ENCODE measurements around the gene TNFRSF1A.
A peak's percentile ranks its signal among the peaks of the same experiment; 100 is the strongest.
"Not testable (repeated sequence)": the region's sequence is repeated elsewhere in the genome, so short reads cannot be mapped to it uniquely, and the experiment has no call there.

The TNFRSF1A gene

DNA sequence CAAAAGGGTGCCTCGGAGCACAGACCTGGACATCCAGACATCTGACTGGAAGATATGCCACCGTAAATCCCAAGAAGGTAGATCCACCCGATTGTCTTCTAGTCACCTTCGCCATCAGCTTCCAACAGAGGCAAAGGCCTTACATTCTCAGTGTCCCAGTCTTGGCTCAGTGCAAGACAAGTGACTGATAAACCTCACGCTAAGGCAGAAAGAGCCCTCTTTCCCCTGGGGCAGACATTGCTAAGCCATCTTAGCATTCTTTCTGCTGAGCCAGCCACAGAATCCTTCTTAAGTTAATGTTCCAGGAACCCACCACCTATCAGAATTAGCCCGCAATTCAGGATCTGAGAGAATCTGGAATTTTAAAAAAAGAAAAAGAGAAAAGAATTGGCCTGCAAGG, 35.7 kb downstream of the TNFRSF1A start:
- DNase-seq (ENCODE audit: low read depth in 3 of 3): no peak

DNA sequence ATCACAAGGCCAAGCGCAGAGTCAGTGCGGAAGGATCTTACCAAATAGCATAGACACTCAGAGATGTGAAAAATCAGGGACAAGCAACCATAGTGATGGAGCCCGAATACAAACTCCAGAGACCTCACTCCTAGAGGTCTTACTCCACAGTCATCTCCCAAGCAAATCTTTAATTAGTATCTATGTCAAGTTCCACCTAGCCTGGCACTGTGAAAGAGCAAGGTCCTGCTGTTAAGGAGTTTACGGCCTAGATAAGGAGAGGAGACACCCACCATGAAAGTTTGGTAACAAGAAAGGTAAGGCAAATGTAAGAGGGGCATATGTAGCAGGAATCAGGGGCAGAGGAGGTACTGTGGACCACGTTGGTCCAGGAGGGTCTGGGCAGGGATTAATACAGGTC, 38.8 kb downstream of the TNFRSF1A start:
- no peak for DNase-seq (ENCODE audit: low read depth in 3 of 3)

DNA sequence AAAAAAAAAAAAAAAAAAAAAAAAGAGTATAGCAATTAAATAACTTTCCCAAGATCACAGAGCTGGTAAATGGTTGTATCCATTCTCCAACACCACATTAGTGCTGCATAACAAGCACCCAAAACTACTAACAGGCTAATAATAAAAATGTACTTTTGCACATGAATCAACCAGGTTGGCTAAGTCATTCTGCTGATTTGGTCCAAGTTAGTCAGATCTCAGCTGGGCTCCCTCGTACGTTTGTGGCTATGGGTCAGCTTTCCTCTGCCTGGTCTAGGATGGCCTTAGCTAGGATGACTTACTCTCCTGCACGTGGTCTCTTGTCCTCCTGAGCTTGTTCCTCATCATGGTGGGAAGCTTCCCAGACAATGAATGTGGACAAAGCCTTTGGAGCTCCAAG, 39.3 kb downstream of the TNFRSF1A start:
- DNase-seq (ENCODE audit: low read depth in 3 of 3): no peak

DNA sequence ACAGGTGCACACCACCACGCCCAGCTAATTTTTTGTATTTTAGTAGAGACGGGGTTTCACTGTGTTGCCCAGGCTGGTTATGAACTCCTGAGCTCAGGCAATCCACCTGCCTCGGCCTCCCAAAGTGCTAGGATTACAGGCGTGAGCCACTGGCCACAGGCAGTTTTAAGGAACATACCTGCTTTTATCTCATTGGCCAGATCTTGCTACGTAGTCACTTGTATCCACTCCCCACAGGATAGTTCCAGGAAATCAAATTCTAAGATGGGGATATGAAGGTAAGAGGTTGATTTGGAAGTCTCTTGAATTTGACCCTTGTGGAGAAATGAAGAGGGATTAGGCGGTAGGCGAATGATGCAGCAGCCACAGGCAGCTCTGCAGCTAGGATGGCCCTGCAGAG, 40.2 kb downstream of the TNFRSF1A start:
- DNase-seq (ENCODE audit: low read depth in 3 of 3): no peak

DNA sequence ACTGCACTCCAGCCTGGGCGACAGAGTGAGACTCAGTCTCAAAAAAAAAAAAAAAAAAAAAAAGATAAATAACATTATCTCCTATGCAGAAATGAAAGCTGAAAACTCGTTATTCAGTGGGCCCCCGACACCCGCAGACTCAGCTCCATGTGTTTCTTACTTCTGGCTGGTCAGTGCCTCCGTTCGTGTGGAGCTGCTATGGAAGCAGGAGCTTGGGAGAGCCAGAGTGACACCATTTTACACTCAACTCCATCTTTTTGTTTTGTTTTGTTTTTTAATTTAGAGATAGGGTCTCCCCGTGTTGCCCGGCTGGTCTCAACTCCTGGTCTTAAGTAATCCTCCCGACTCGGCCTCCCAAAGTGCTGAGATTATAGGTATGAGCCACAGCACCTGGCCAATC, 44.7 kb downstream of the TNFRSF1A start:
- no peak for DNase-seq (ENCODE audit: low read depth in 3 of 3)

DNA sequence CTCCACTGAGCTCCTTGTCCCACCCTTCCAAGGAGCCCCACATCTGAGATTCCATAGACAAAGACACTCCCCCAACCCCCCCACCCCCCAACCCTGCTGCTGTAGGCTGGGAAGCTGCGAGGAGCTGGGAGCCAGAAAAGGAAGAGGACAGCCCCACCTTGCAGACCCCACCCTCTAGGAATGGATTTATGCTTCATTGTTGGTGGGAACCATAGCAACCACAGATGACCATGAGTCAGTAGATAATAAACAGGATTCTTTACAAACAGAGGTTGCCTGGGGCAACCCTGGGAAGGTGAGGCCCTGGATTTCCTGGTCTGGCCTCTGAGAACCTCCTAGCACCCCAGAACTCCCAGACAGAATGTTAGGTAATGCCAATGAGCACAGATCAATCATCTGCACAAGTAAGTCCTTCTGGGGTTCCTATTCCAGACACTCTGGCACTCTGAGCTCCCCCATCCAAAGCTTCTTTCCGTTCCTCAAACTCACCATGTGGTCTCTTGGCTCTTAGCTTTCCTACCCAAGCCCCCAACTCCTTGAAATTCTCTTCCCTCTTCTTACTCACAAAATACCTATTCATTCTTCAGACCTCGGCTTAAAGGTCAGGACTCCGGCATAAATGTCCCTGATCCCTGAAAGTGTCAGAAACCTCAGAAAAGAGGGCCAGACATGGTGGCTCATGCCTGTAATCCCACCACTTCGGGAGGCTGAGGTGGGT, 46.6 kb downstream of the TNFRSF1A start:
- DNase-seq (ENCODE audit: low read depth in 3 of 3): no peak

DNA sequence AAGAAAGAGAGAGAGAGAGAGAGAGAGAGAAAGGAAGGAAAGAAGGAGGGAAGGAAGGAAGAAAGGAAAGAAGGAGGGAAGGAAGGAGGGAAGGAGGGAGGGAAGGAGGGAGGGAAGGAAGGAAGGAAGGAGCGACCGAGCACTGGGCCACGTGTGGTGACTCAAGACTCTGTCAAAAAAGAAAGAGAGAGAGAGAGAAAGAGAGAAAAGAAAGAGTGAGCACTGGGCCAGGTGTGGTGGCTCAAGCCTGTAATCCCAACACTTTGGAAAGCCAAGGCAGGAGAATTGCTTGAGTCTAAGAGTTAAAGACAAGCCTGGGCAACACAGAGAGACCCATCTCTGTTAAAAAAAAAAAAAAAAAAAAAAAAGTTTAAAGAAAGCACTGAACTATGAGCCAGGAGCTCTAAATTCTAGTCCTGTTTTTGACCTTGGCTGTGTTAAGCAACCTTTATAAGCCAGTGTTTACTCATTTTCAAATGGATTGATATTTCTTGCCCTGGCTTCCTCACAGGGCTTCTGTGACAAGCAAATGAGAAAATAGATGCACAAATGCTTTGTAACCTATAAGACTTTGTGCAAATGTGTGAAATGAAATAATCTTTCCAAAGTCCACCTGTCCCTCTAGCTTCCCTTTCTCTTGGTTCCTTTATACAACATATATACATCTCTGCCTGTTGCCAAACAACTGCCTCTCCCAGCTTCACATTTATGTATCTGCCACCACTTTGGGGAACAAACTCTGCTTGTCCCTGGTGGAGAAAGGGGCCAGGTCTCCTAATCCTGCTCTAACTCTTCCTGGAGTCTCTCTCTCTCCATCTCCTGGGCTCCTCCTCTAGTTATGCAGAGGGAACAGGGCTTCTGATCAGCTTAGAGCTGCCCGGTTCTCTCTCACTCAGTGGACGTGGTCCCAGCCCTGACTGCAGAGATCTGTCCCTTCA, 47.5 kb downstream of the TNFRSF1A start:
- no peak for DNase-seq (ENCODE audit: low read depth in 3 of 3)

DNA sequence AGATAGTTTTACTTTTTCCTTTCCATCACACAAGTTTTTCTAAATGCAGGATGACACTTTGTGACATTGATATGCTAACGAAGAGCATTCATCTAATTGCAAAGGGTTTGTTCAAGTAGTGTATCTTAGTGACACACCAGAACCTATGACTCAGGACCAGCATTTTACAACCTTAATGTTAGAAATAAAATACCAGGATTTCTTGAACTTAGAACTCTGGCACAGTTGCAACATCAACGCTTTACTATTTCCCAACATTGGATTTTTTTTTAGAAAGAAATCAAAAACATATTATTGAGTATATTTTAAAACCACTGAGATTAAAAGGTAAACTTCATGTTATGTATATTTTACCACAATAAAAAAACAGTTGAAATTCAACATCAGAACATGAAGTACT, 49.3 kb downstream of the TNFRSF1A start:
- no peak for DNase-seq (ENCODE audit: low read depth in 3 of 3)

DNA sequence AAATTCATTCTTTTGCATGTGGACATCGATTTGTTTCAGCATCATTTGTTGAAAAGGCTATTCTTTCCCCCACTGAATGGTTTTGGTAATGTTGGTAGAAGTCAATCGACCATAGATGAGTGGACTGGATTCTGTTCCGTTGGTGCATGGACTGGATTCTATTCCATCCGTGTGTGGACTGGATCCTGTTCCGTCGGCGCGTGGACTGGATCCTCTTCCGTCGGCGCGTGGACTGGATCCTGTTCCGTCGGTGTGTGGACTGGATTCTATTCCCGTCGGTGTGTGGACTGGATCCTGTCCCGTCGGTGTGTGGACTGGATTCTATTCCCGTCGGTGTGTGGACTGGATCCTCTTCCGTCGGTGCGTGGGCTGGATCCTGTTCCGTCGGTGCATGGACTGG, 52.0 kb downstream of the TNFRSF1A start:
- DNase-seq (ENCODE audit: low read depth in 3 of 3): not testable (repeated sequence)

DNA sequence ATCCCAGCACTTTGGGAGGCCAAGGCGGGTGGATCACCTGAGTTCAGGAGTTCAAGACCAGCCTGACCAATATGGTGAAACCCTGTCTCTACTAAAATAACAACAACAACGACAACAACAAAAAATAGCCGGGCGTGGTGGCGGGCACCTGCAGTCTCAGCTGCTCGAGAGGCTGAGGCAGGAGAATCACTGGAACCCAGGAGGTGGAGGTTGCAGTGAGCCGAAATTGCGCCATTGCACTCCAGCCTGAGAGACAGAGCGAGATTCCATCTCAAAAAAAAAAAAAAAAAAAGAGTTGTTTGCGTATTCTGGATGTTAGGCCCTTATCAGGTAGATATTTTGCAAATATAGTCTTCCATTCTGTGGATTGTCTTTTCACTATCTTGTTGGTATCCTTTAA, 52.8 kb downstream of the TNFRSF1A start:
- not testable (repeated sequence) for DNase-seq (ENCODE audit: low read depth in 3 of 3)

DNA sequence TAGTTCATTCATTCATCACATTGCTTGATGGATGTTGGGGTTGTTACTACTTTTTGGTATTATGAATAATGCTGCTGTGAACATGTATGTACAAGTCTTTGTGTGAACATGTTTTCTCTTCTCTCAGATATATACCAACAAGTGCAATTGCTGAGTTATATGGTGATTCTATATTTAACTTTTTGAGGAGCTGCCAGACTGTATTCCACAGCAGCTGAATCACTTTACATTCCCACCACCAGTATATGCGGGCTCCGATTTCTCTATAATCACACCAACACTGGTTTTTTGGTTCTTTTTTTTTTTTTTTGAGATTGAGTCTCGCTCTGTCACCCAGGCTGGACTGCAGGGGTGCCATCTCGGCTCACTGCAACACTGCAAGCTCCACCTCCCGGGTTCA, 53.6 kb downstream of the TNFRSF1A start:
- DNase-seq (ENCODE audit: low read depth in 3 of 3): no peak

DNA sequence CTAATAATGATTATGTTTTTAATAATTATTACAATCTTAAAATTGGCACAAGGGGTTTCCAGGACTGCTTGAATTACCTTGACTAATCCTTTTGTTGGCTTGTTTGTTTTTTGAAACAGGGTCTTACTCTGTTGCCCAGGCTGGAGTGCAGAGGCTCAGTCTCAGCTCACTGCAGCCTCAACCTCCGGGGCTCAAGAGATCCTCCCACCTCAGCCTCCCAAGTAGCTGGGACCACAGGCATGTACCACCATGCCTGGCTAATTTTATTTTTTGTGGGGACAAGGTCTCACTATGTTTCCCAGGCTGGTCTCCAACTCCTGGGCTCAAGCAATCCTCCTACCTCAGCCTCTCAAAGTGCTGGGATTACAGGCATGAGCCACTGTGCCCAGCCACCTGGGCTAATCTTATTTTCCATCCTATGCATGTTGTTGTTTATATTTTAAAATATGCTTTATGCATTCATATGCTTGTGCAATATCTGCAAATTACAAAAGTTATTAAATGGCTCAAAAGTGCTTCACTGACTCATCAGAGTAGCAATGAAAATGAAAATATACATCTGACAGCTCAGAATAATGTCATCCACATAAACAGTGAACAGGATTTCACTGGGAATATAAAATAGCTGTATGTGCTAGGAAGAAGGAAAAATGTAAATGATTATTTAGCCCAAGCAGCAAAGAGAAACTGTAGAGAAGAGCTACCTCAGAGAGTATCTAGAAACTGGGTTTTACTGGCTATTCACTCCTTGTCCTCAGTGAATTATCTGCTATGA, 56.2 kb downstream of the TNFRSF1A start:
- DNase-seq (ENCODE audit: low read depth in 3 of 3): no peak

DNA sequence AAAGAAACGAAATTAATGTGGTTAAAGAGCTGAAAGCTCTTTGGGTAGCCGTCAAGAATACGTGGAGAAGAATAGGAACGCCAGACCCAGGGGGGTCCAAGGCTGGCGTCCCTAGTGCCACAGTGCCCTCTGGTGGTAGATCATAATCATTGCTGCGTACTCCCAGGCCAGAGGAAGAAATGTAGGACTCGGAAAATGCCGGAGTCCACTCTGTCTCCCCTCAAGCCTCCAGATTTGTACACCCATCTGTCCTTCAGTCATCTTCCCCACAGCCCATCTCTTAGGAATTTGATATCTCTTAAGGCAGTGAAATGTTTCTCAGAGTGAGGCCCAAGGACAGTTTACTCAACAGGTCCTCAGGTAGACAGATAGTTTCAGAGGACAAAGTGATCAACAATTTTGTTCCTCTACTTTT, 56.8 kb downstream of the TNFRSF1A start:
- DNase-seq (ENCODE audit: low read depth in 3 of 3): peak; percentile 20 to 48 (median 44)

DNA sequence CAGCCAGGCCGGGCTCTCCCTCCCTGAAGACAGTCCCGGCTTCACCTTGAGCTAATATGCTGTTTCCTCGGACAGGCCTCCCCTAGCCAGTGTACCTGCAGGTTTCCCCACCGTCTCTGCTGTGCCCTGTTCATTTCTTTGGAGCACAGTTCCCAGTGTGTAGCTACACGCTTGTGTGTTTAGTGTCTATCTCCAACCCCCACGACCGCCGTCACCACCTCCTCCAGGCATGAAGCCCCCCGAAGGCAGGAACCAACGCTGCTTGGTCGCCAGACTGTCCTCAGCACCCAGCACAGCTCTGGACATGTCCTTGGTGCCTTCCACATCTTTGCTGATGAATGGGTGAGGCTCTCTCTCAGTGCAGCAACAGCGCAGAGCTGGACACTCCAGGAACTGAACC, 57.6 kb downstream of the TNFRSF1A start:
- no peak for DNase-seq (ENCODE audit: low read depth in 3 of 3)

DNA sequence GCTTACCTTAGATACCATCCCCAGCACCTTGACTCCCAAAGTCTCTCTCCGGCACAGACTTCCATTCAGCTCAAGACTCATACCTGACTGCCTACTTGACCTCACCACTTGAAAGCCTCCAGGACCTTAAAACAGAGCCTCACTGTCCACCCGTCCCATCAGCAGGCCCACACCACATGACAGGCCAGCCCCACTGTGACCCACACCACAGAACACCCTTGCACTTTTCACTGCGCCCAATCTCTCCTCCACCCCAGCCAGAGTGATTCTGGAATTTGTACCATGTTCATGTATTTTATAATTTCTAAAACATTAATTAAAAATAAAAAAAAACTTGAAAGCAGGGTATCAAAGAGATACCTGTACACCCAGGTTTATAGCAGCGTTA, 59.4 kb downstream of the TNFRSF1A start:
- no peak for DNase-seq (ENCODE audit: low read depth in 3 of 3)

DNA sequence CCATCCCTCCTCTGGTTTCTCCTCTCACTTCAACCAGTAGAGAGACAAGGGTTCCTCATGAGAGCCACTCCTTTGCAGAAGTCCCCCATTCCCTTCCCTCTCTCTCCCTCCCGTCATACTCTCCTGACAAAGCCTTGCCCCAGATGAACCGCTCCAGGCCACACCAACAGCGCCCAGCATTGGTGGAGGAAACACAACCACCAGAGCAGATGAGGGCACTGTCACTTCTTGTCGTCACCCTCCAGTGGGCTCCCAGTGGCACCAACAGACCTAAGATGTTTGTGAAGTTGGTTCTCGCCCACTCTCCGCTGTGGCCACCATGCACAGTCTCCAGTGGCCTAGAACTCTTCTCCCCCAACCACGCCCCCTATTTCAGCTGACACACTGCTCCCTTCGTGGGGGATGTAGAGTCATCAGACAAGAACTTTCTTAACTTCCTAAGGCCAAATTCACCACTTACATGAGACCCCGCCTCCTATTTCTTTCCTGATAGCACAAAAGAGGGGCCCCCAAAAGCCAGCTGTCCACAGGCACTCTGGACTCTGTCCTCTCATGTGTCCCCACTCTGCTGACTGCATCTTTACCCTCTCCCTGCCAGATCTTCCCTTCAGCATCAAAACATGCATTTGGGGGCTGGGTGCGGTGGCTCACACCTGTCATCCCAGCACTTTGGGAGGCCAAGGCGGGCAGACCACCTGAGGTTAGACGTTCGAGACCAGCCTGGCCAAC, 60.6 kb downstream of the TNFRSF1A start:
- no peak for DNase-seq (ENCODE audit: low read depth in 3 of 3)

DNA sequence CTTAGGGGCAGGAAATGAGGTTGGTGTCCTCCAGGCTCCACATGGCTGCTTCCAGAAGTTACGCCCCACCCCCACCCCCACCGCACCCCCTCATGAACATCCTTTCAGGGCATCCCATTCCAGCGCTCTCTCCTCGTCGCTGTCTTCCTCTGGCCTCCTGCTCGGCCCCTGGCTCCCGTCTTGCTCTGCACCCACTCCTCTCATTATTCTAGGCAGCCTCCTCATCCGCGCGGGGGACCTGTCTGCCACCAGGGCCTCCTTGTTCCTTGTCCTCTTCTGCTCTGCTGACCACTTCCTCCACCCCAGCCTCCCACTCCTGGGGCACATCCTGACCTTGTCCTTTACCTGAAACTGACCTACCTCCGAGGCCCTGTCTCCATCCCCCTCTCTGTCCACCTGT, 61.2 kb downstream of the TNFRSF1A start:
- no peak for DNase-seq (ENCODE audit: low read depth in 3 of 3)

DNA sequence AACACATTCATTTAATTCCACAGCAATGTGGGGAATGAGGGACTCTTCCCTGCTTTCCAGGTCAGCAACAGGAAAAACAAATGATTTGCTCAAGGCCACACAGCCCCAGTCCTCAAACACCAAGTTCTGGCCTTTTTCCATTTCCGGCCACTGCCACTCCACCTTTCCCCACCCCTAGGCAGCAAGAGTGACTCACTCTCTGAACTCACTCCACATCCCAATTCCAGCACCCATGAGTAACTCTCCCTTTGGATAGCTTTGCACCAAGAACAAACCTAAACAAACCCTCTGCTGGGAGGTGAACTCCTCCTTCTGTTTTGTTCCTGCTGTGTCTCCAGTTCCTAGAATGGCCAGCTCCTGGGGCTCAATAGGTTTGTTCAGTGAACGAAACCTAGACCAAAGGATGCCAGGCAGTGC, 61.8 kb downstream of the TNFRSF1A start:
- no peak for DNase-seq (ENCODE audit: low read depth in 3 of 3)

DNA sequence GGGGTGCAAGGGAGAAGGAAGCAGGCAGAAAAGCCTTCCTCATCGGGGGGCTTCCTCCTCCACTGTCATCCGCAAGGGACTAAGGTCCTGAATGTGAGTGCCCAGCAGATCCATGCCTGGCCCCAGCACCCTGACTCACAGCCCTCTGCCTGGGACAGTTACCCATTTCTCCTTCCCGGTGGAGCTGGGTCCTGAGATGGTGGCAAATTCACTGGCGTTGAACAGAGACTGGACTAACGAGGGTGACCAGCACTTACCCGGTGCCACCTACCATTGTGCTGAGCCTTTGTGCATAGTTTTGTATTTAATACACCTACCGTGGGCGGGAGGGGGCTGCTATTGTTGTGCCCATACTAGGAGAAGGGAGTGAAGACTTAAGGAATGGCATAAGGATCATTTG, 62.2 kb downstream of the TNFRSF1A start:
- DNase-seq (ENCODE audit: low read depth in 3 of 3): no peak

DNA sequence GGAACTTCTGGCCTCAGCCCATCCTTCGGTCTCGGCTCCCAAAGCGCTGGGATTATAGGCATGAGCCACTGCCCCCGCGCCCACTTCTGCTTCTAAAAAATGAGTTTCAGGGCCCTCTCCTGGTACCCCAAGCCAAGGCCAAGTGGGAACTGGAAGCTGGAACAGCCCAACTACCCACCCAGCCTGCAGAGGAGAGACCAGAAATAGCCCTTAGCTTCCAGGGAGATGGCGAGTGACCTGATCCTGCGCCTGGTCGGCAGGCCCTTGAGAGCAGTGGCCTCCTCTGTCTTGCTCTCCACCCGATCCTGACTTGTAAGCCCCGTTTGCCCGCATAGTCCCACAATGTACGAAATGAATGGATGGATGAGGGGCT, 62.6 kb downstream of the TNFRSF1A start:
- DNase-seq (ENCODE audit: low read depth in 3 of 3): no peak
